ENCODE results near the gene MT1E. TPM values are rescaled to one million over a fixed set of nuclear protein-coding genes. Genes with fewer than 3 reads are reported as not detected.
A peak's percentile ranks its signal among the peaks of the same experiment; 100 is the strongest.

MT1E gene
- total and polyA plus RNA-seq, 2 of the 13 experiments (the other 11 are each of a cell fraction or from before 2014, with no cell fraction given): 110 to 1,072 TPM

DNA sequence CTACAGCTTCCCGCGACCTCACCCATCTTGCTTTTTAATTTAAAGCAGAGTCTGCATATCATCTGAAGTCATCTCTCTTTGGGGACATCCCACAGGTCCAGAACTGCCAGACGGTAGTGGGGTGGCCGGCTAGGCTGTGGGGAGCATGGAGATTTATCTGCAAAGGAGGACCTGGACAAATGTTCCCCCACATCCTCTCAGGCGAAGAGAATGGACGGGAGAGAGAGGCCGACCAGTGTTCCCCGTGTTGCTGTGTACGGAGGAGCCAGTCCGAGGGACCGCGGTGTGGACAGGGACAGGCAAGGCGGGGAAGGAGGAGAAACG, 6.2 kb downstream of the MT1E start:
- H3K79me2 ChIP-seq (ENCODE audit: insufficient read depth, low read length): no peaks in the 10 kb centered on the region
- in situ Hi-C loops (cut with HindIII; ENCODE audit: extremely low pct_ligation_motif_present, low pct_unique_long_range_greater_than_20kb) (no loop called here), intact Hi-C loops (cut with micrococcal nuclease; ENCODE audit: unreplicated experiment) (no loop called here)
- H3K4me2 ChIP-seq (ENCODE audit: low read depth, low read length): peak overlapping the region; percentile 77
- no peaks in the 10 kb centered on the region for H3K9me3 ChIP-seq (ENCODE audit: low read length)
- CTCF ChIA-PET (ENCODE audit: low intra/inter-chr PET ratio, low total read pairs): no interaction called here
- H3K9ac ChIP-seq (ENCODE audit: insufficient read depth, low read depth, low read length): peak overlapping the region; percentile 7; the same call in 1 of the 2 replicates
- peaks cover 8 to 79% of the 10 kb centered on the region in 2 experiments; a peak in 4 of 5 replicates for H3K27me3 ChIP-seq (ENCODE audit: control insufficient read depth in 1 of 2, insufficient read depth in 2 of 2, low read length in 2 of 2)
- FAIRE-seq (no peak), ATAC-seq (peak; percentile 62), DNase-seq (ENCODE audit: low spot score) (no peak)
- WGBS (ENCODE audit: low lambda C conversion rate): 8% methylated on average over 14 of the region's 14 CpGs
- POLR2A ChIA-PET: no interaction called here
- no peaks in the 10 kb centered on the region for H3K36me3 ChIP-seq (replicated peaks in 1 of 2; ENCODE audit: control insufficient read depth in 1 of 2, insufficient read depth in 2 of 2, low read length in 2 of 2)
- H3K4me1 ChIP-seq (ENCODE audit: insufficient read depth, low read length): peaks cover 29% of the 10 kb centered on the region
- TF ChIP-seq SALL1 (CRISPR knock-in tag; IDR thresholded peaks at IDR 0.05) (no peak), MEIS2 (CRISPR knock-in tag; IDR thresholded peaks at IDR 0.05) (0 out of 2 replicates have a peak, but pooled peaks have one; percentile 7), GLI4 (CRISPR knock-in tag; IDR thresholded peaks at IDR 0.05; ENCODE audit: borderline replicate concordance) (no peak), ZFP36L1 (CRISPR knock-in tag; IDR thresholded peaks at IDR 0.05) (no peak), ZNF382 (CRISPR knock-in tag; IDR thresholded peaks at IDR 0.05; ENCODE audit: borderline replicate concordance) (no peak), ZNF263 (CRISPR knock-in tag; IDR thresholded peaks at IDR 0.05) (0 out of 2 replicates have a peak, but pooled peaks have one; percentile 17), ZC3H13 (CRISPR knock-in tag; IDR thresholded peaks at IDR 0.05) (no peak), ARID2 (CRISPR knock-in tag; IDR thresholded peaks at IDR 0.05; ENCODE audit: borderline replicate concordance) (no peak)
- TF ChIP-seq, protein P1, sequence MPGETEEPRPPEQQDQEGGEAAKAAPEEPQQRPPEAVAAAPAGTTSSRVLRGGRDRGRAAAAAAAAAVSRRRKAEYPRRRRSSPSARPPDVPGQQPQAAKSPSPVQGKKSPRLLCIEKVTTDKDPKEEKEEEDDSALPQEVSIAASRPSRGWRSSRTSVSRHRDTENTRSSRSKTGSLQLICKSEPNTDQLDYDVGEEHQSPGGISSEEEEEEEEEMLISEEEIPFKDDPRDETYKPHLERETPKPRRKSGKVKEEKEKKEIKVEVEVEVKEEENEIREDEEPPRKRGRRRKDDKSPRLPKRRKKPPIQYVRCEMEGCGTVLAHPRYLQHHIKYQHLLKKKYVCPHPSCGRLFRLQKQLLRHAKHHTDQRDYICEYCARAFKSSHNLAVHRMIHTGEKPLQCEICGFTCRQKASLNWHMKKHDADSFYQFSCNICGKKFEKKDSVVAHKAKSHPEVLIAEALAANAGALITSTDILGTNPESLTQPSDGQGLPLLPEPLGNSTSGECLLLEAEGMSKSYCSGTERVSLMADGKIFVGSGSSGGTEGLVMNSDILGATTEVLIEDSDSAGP (CRISPR knock-in tag; IDR thresholded peaks at IDR 0.05; ENCODE audit: borderline replicate concordance): peak; percentile 51; the same call in 1 of the 2 replicates
- TF ChIP-seq, protein P2, sequence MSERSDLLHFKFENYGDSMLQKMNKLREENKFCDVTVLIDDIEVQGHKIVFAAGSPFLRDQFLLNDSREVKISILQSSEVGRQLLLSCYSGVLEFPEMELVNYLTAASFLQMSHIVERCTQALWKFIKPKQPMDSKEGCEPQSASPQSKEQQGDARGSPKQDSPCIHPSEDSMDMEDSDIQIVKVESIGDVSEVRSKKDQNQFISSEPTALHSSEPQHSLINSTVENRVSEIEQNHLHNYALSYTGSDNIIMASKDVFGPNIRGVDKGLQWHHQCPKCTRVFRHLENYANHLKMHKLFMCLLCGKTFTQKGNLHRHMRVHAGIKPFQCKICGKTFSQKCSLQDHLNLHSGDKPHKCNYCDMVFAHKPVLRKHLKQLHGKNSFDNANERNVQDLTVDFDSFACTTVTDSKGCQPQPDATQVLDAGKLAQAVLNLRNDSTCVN (CRISPR knock-in tag; IDR thresholded peaks at IDR 0.05; ENCODE audit: borderline replicate concordance): 0 out of 2 replicates have a peak, but pooled peaks have one; percentile 16
- TF ChIP-seq, protein P3, sequence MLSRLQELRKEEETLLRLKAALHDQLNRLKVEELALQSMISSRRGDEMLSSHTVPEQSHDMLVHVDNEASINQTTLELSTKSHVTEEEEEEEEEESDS (CRISPR knock-in tag; IDR thresholded peaks at IDR 0.05; ENCODE audit: borderline replicate concordance): no peak
- TF ChIP-seq, protein P4, sequence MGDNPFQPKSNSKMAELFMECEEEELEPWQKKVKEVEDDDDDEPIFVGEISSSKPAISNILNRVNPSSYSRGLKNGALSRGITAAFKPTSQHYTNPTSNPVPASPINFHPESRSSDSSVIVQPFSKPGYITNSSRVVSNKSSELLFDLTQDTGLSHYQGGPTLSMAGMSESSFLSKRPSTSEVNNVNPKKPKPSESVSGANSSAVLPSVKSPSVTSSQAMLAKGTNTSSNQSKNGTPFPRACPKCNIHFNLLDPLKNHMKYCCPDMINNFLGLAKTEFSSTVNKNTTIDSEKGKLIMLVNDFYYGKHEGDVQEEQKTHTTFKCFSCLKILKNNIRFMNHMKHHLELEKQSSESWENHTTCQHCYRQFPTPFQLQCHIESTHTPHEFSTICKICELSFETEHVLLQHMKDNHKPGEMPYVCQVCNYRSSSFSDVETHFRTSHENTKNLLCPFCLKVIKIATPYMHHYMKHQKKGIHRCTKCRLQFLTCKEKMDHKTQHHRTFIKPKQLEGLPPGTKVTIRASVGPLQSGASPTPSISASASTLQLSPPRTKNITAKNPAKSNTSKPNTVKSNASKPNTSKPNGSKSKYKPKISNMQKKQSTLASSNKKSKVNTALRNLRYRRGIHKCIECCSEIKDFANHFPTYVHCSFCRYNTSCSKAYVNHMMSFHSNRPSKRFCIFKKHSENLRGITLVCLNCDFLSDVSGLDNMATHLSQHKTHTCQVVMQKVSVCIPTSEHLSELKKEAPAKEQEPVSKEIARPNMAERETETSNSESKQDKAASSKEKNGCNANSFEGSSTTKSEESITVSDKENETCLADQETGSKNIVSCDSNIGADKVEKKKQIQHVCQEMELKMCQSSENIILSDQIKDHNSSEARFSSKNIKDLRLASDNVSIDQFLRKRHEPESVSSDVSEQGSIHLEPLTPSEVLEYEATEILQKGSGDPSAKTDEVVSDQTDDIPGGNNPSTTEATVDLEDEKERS (CRISPR knock-in tag; IDR thresholded peaks at IDR 0.05): 0 out of 2 replicates have a peak, but pooled peaks have one; percentile 64
- TF ChIP-seq, protein P5, sequence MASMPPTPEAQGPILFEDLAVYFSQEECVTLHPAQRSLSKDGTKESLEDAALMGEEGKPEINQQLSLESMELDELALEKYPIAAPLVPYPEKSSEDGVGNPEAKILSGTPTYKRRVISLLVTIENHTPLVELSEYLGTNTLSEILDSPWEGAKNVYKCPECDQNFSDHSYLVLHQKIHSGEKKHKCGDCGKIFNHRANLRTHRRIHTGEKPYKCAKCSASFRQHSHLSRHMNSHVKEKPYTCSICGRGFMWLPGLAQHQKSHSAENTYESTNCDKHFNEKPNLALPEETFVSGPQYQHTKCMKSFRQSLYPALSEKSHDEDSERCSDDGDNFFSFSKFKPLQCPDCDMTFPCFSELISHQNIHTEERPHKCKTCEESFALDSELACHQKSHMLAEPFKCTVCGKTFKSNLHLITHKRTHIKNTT (CRISPR knock-in tag; IDR thresholded peaks at IDR 0.05): no peak
- H3K27ac ChIP-seq (ENCODE audit: extremely low read length, insufficient read depth, low read length): no peak overlapping the region
- H4K20me1 ChIP-seq (ENCODE audit: insufficient read depth, low read length): no peaks in the 10 kb centered on the region
- BruUV-seq (replicated peaks): no TSS peak
- H2AFZ ChIP-seq (ENCODE audit: low read length): no peak overlapping the region
- peak overlapping the region; percentile 41 to 73 (median 54); a peak in 4 of 6 replicates for H3K4me3 ChIP-seq (replicated peaks in 1 of 3; ENCODE audit: insufficient read depth in 1 of 3, low read depth in 2 of 3, low read length in 3 of 3)

Measured in HepG2 (cell line).